Retinal pigment epithelial cell (primary cell): ENCODE data around the gene MYLK3.

Experiments used
- DNase-seq: peaks from one replicate; pipeline ENCODE4 v3.0.0-alpha.2; 2010; ENCODE audit warnings: low read depth
- H3K4me3 ChIP-seq: 2 replicates; pipeline ENCODE4 v1.5.1; 2011; ENCODE audit warnings: mild to moderate bottlenecking, low read length, control low read depth, moderate library complexity
- CTCF ChIP-seq: conservative IDR thresholded peaks from 2 replicates; pipeline ENCODE4 v1.5.1; 2011; ENCODE audit warnings: low read depth, low read length, control low read depth, inconsistent platforms

The MYLK3 gene

DNA sequence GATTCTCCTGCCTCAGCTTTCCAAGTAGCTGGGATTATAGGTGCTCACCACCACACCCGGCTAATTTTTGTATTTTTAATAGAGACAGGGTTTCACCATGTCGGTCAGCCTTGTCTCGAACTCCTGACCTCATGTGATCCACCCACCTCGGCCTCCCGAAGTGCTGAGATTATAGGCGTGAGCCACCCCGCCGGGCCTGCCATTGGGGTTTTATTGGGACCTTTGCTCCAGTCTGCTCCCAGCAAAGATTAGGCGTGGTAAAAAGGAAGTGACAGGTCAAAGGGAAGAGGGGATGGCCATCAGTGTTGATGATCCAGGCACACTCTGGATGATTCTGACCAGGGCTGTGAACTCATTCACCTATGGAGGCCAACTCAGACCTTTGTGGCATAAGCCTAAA, 20.5 kb downstream of the MYLK3 start:
- TF ChIP-seq CTCF = no peak
- DNase-seq = no peak
- H3K4me3 ChIP-seq = no peak overlapping the region

DNA sequence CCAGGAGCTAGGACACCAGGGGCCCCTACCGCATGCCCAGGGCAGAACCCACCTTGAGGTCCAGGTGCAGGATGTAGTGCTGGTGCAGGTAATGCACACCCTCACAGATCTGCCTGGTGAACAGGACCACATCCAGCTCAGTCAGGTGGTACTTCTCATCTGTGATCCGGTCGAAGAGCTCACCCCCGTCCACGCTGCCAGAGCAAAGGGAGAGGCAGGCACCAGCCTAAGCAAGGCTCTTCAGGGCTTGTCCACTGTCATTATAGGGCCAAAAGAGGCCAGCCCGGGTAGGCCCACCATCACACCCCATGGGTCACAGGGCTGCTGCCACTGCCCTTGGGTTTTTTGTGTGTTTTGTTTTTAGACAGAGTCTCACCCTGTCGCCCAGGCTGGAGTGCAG, 21.0 kb downstream of the MYLK3 start:
- TF ChIP-seq CTCF = no peak
- no peak for DNase-seq
- no peak overlapping the region for H3K4me3 ChIP-seq

DNA sequence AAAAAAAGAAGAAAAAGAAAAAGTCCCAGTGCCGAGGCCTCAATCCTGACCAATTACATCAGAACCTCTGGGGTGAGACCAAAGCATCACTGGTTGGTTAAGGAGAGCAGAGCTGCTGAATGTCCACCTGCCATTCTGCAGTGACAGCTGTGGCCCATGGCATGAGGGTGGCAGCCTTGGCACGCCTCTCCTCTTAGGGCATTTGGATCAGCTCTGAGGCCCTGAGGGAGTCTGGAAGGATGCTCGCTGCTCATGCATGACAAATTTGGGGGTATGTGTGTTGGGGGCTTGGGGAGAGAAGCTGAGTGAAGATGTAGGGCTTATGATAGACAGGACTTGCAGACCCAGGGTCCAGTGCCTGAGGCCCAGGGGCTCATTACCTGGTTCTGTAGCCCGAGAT, 26.3 kb downstream of the MYLK3 start:
- TF ChIP-seq CTCF = no peak
- H3K4me3 ChIP-seq = no peak overlapping the region

DNA sequence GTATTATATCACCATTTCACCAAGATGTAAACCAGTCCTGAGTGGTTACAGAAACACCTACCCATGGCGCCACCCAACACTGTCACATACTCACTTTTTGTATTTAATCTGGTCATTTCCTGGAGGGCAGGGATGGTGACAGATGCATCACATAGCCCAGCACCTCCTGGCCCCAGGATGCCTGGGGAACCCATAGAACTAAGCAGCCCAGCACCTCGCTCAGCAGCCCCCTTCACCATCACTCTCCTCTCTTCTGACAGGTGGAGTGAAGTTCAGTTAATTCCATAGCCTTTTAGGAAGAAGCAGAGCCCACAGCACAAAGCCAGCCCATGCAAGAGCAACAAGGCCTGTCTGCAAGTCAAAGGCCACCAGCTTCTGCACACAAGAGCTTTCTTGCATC, 27.5 kb downstream of the MYLK3 start:
- no peak overlapping the region for H3K4me3 ChIP-seq
- no peak for TF ChIP-seq CTCF
- no peak for DNase-seq

More for the DNA sequence above, 26.3 kb downstream of the MYLK3 start:
- DNase-seq = no peak

DNA sequence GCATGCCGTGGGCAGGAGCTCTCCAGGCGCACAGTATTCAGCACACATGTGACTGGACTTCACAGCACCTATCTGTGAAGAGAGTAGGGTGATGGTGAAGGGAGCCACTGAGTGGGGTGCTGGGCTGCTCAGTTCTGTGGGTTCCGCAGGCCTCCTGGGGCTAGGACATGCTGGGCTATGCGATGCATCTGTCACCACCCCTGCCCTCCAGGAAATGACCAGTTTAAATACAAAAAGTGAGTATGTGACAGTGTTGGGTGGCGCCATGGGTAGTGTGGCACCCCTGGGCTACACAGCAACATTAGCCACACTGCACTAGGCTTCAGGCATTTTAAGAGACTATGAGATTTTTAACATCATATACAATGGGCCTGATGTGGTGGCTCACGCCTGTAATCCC, 28.6 kb downstream of the MYLK3 start:
- DNase-seq = no peak
- H3K4me3 ChIP-seq = no peak overlapping the region
- no peak for TF ChIP-seq CTCF

DNA sequence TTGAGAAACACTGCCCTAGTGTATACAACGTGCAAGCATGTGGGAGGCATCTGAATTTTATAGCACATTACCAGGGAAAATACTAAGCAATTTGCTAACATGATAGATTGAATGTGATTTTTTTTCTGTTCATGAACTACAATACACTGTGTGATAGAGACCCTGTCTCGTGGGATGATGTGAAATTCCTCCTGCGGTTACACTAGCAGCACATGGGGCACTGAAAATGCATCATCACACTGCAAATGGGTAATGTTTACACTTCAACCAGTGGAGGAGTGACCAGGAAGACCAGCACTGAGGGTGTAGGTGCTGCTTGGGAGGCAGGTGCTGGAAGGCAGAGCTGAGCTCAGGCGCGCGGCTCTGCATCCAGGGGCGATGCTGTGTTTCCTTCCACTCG, 29.9 kb downstream of the MYLK3 start:
- TF ChIP-seq CTCF = no peak
- no peak for DNase-seq
- H3K4me3 ChIP-seq = no peak overlapping the region

DNA sequence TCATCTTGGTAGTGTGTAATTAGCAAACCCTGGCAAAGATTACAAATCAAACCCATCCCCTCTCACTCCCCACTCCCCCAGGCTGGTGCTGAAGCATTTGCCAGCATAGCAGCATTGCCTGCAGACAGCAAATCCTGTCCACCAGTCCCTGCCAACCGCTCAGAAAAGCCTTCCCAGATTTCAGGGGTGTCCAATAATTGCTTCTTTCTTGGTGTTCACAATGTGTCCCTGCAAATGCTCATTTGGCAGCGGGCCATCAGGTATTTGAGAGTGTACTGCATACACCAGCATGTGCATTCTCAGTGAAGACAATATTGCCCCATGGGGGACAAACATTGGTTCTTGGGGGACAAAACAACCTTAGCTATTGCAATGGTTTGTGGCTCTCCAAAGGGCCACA, 30.5 kb downstream of the MYLK3 start:
- no peak for DNase-seq
- TF ChIP-seq CTCF = no peak
- no peak overlapping the region for H3K4me3 ChIP-seq
